Measurements from ENCODE around the gene TBCB. TPM values are rescaled to one million over a fixed set of nuclear protein-coding genes. Genes with fewer than 3 reads are reported as not detected.
A peak's percentile ranks its signal among the peaks of the same experiment; 100 is the strongest.

Gene TBCB
- total RNA-seq, 1 experiment from 2014 or later = 122 TPM

GRCh38 chr19:36101550-36102327 lies 13.5 kb upstream of the TBCB start:
- POLR2A ChIA-PET = no interaction called here
- no peaks in the 10 kb centered on the region for H3K9me3 Mint-ChIP-seq (ENCODE audit: unreplicated experiment)
- H3K4me3 Mint-ChIP-seq (ENCODE audit: unreplicated experiment) = no peak overlapping the region
- intact Hi-C loops (cut with micrococcal nuclease) = no loop called here
- H3K27me3 Mint-ChIP-seq (ENCODE audit: insufficient read depth, unreplicated experiment) = no peaks in the 10 kb centered on the region
- TF ChIP-seq, protein P1, sequence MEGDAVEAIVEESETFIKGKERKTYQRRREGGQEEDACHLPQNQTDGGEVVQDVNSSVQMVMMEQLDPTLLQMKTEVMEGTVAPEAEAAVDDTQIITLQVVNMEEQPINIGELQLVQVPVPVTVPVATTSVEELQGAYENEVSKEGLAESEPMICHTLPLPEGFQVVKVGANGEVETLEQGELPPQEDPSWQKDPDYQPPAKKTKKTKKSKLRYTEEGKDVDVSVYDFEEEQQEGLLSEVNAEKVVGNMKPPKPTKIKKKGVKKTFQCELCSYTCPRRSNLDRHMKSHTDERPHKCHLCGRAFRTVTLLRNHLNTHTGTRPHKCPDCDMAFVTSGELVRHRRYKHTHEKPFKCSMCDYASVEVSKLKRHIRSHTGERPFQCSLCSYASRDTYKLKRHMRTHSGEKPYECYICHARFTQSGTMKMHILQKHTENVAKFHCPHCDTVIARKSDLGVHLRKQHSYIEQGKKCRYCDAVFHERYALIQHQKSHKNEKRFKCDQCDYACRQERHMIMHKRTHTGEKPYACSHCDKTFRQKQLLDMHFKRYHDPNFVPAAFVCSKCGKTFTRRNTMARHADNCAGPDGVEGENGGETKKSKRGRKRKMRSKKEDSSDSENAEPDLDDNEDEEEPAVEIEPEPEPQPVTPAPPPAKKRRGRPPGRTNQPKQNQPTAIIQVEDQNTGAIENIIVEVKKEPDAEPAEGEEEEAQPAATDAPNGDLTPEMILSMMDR (IDR thresholded peaks at IDR 0.05; ENCODE audit: unreplicated experiment) = no peak
- CTCF ChIA-PET = no interaction called here
- H3K27ac Mint-ChIP-seq (ENCODE audit: low read depth, unreplicated experiment) = no peak overlapping the region
- BruUV-seq (replicated peaks) = no TSS peak
- H3K4me1 Mint-ChIP-seq (ENCODE audit: insufficient read depth, unreplicated experiment) = no peaks in the 10 kb centered on the region
- no peak for DNase-seq (ENCODE audit: unreplicated experiment)
- peaks cover 16% of the 10 kb centered on the region for H3K36me3 Mint-ChIP-seq (ENCODE audit: insufficient read depth, unreplicated experiment)

DNA sequence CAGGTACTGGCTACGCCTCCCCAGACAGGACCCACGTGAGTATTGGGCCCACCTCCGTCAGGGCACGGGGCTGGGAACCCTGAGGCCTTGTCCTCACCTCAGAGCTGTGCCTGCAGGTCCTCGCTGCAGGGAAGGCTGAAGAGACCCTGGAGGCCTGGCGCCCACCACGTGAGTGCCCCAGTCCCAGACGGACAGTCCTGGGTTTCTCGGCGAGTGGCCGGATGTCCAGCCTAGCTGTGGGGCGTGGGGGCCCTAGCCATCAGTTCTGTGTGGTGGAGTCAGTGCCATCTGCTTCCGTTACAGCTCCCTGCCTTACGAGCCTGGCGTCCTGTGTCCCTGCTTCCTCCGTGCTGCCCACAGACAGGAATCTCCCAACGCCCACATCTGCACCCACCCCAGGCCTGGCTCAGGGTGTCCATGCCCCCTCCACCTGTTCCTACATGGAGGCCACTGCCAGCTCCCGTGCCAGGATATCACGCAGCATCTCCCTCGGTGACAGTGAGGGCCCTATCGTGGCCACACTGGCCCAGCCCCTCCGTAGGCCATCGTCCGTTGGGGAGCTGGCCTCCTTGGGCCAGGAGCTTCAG lies 12.1 kb upstream of the TBCB start:
- Mint-ChIP-seq H3K9me3 (ENCODE audit: unreplicated experiment) (no peaks in the 10 kb centered on the region), H3K27ac (ENCODE audit: low read depth, unreplicated experiment) (no peak overlapping the region), H3K36me3 (ENCODE audit: insufficient read depth, unreplicated experiment) (peaks cover 12% of the 10 kb centered on the region), H3K4me3 (ENCODE audit: unreplicated experiment) (no peak overlapping the region), H3K27me3 (ENCODE audit: insufficient read depth, unreplicated experiment) (no peaks in the 10 kb centered on the region), H3K4me1 (ENCODE audit: insufficient read depth, unreplicated experiment) (no peaks in the 10 kb centered on the region)
- intact Hi-C loops (cut with micrococcal nuclease) = no loop called here
- no peak for DNase-seq (ENCODE audit: unreplicated experiment)
- POLR2A ChIA-PET = interaction anchor here (1.0 kb wide), 1 partner anchor 11 kb away, joined by 3 read pairs; no protein-coding TSS in a partner anchor
- CTCF ChIA-PET = interaction anchor here (0.5 to 0.7 kb wide), 5 partner anchors 44 to 459 kb away, joined by 3 to 4 read pairs (median 3); partner anchors contain the start of gene THAP8
- TF ChIP-seq, protein P1 (IDR thresholded peaks at IDR 0.05; ENCODE audit: unreplicated experiment) = no peak
- no TSS peak for BruUV-seq (replicated peaks)

DNA sequence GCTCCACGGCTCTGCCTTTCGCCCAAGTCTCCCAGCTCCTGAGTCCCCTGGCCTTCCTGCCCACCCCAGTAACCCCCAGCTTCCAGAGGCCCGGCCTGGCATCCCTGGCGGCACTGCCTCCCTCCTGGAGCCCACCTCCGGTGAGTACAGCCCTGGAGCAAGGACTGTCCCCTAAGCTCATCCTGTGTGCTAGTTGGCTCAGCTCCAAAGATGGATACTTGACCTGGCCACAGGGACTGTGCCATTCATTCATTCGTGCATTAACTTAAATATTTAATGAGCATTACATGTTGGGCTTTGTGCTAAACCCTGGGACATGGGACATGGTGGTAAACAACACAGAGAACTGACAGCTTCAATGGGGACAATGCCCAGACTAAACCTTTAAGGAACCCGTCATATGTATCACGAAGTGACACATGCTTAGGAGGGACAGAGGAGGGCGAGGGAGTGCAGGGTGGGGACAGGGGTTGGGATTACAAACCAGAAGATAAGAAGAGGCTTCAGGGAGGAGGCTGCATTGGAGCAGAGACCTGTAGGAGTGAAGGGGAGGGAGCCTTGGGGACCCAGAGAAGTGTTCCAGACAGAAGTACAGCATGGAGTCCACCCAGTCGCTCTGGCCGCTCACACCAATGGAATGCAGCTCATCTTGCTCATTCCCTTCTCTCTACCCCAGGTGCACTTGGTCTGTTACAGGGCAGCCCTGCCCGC lies 11.3 kb upstream of the TBCB start:
- TF ChIP-seq, protein P1 (IDR thresholded peaks at IDR 0.05; ENCODE audit: unreplicated experiment) = no peak
- H3K36me3 Mint-ChIP-seq (ENCODE audit: insufficient read depth, unreplicated experiment) = peaks cover 12% of the 10 kb centered on the region
- POLR2A ChIA-PET = interaction anchor here (1.1 kb wide), 1 partner anchor 21 kb away, joined by 3 read pairs; no protein-coding TSS in a partner anchor
- BruUV-seq (replicated peaks) = no TSS peak
- CTCF ChIA-PET = interaction anchor here (0.6 to 1.0 kb wide), 7 partner anchors 9 to 1751 kb away, joined by 3 to 4 read pairs (median 3); partner anchors contain the start of gene THAP8
- no peak for DNase-seq (ENCODE audit: unreplicated experiment)
- intact Hi-C loops (cut with micrococcal nuclease) = no loop called here
- no peaks in the 10 kb centered on the region for H3K9me3 Mint-ChIP-seq (ENCODE audit: unreplicated experiment)
- no peaks in the 10 kb centered on the region for H3K4me1 Mint-ChIP-seq (ENCODE audit: insufficient read depth, unreplicated experiment)
- H3K4me3 Mint-ChIP-seq (ENCODE audit: unreplicated experiment) = no peak overlapping the region
- no peaks in the 10 kb centered on the region for H3K27me3 Mint-ChIP-seq (ENCODE audit: insufficient read depth, unreplicated experiment)
- no peak overlapping the region for H3K27ac Mint-ChIP-seq (ENCODE audit: low read depth, unreplicated experiment)

DNA sequence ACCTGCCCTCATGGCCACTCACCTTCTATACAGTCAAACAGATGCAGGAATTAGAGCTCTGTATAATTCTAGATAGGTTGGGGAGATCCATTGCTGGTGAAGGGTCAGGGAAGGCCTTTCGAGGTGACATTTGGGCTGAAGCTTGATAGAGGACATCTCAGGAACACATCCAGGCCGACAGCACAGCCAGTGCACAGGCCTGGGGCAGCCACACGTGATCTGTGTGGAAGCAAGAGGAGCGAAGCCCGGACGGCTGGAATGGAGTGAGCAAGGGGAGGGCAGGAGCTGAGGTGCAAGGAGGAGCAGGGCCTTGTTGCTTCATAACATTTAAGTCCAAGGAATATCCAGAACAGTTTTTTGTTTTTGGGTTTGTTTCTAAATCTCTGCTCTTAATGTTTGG lies 8.8 kb upstream of the TBCB start:
- POLR2A ChIA-PET = interaction anchor here (0.6 to 1.2 kb wide), 3 partner anchors 8 to 206 kb away, joined by 3 to 4 read pairs (median 4); partner anchors contain the start of genes POLR2I and TBCB
- Mint-ChIP-seq H3K9me3 (ENCODE audit: unreplicated experiment) (no peaks in the 10 kb centered on the region), H3K27ac (ENCODE audit: low read depth, unreplicated experiment) (peak overlapping the region; percentile 47), H3K27me3 (ENCODE audit: insufficient read depth, unreplicated experiment) (no peaks in the 10 kb centered on the region), H3K36me3 (ENCODE audit: insufficient read depth, unreplicated experiment) (peaks cover 15% of the 10 kb centered on the region), H3K4me1 (ENCODE audit: insufficient read depth, unreplicated experiment) (no peaks in the 10 kb centered on the region), H3K4me3 (ENCODE audit: unreplicated experiment) (no peak overlapping the region)
- intact Hi-C loops (cut with micrococcal nuclease) = no loop called here
- BruUV-seq (replicated peaks) = no TSS peak
- DNase-seq (ENCODE audit: unreplicated experiment) = no peak
- TF ChIP-seq, protein P1 (IDR thresholded peaks at IDR 0.05; ENCODE audit: unreplicated experiment) = no peak
- CTCF ChIA-PET = interaction anchor here (0.5 kb wide), 1 partner anchor 10 kb away, joined by 6 read pairs; no protein-coding TSS in a partner anchor
